Muscle of arm (tissue), 12 donors: ENCODE data around the gene IRF2. TPM values are rescaled to one million over a fixed set of nuclear protein-coding genes. Genes with fewer than 3 reads are reported as not detected.

Experiments used
- DNase-seq: peaks from one replicate; pipeline ENCODE4 v3.0.0-alpha.2; 2013
- polyA plus RNA-seq, 12 donors: library from polyadenylated mRNA; unstranded; fragments of 120-200 nt; gene quantifications; one replicate each; pipeline ENCODE4 v1.2.1, GENCODE V29; 2013; ENCODE audit not compliant: insufficient read length in 12 of 12

IRF2 gene
- polyA plus RNA-seq, 12 donors, result 10.7 to 28.8 (median 18.2) TPM; not detected in 1

DNA sequence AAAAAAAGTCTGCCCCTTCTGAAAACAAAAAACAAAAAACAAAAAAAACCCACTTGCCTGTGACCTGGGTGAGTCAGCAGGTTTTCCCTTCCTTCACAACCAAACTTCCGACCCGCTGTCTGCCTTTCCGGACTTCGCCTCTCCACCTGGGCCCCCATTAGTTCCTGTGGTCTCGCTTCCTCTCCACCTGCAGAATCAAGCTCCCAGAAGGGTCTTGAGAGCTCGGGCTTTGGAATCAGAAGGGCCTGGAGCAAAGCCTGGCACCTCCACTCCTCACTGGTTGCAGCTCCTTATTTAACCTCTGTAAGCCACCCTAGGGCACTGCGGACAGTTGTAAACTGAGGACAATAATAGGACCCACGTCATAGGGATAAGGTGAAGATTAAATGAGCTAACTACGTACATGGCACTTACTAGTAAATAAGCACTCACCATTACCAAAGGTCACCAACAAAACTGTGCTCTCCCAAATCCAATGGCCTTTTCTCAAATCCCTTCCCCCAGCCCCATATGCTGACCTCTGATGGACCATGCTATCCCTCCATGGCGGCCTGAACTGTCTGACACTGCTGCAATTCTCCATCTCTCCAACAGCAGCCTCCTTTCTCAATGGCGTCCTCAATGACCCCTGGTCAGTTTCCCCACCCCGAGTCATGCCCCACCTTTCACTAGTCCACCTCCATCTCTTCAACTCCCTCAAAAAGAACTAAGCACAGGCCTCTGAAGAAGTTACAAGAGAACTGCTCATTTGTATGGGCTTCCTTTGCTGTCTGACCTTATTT, 64.2 kb downstream of the IRF2 start:
- DNase-seq, result no peak

- no peak for DNase-seq
Observed at GRCh38 chr4:184409502-184409901, 64.8 kb downstream of the IRF2 start.

GRCh38 chr4:184408684-184409081, 65.7 kb downstream of the IRF2 start:
- no peak for DNase-seq

DNA sequence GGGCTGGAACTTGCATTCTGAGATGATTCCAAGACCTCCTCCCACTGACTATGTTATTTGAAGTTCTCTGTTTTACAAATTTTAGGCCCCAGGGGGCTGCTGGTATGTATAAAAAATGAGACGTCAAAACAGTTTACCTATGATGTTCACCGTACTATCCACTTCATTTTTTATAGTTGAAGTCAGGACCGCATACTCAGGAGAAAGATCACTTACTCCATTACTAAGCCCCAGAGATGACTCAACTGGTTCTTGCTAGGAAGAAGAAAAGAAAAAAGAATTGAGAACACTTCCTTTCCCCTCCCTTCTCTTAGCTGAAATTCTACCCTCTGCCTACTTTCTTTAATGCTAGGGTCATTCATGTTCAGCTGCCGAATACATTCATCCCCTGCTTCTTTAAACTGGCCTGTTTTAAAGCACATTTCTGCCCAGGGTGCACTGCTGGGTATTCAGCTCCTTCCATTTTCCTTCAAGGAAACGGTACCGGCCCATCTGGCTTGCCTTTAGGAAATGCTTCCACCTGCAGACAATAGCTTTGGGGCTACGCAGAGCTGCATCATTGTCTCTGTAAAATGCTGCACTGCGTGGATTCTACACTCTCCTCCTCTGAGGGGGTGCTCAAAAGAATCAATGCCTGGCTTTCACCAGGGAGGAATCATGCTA, 66.2 kb downstream of the IRF2 start:
- DNase-seq, result peak; percentile 25

GRCh38 chr4:184406958-184407391, 67.4 kb downstream of the IRF2 start:
- DNase-seq, result peak; percentile 62

GRCh38 chr4:184404047-184404446, 70.3 kb downstream of the IRF2 start:
- DNase-seq, result no peak

- no peak for DNase-seq
Observed at GRCh38 chr4:184403384-184403781, 71.0 kb downstream of the IRF2 start.

DNA sequence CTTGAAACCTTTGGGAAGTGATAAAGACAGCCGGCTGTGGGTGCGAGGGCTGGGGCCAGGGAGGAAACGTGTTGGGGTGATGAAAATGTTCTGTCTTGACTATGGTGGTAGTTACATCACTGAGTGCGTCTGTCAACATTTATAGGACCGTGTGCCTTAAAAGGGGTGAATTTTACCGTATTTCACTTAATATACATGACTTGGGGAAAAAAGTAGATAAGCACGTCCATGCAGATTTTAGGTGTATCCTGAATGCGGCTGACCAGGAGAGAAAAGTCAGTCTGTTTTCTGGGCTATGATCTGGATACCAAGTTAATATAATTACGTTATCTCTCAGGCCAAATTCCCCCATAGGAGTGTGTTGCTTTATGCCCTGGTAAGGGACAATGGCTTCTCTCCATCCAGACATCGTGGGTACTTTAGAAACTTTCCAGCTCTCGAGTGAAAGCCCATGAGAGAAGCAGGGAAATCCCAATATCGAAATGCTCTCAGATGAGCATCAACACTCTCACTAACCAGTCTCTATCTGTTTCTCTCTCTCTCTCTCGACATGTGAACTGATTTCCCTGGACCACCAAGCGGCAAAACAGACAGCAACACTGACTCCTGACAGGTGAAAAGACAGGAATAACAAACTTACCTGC, 71.5 kb downstream of the IRF2 start:
- no peak for DNase-seq

DNA sequence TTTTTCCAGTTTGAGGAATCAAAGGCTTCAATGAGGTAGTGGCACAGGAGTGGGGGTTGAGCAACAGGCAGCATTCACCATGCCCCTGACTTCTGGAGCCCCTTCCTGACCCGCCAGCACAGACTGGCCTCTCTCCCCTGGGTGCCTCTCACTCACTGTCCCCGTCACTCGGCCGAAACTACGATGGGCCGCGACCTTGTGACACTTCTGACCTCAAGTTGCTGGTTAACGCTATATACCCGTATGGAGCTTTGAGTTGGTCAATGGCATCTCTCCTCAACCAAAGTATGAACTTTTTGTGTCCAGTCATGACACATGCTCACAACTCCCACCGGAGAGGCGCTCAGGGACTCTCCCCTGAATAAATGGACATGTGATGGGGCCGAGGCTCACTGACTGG, 72.1 kb downstream of the IRF2 start:
- no peak for DNase-seq

DNA sequence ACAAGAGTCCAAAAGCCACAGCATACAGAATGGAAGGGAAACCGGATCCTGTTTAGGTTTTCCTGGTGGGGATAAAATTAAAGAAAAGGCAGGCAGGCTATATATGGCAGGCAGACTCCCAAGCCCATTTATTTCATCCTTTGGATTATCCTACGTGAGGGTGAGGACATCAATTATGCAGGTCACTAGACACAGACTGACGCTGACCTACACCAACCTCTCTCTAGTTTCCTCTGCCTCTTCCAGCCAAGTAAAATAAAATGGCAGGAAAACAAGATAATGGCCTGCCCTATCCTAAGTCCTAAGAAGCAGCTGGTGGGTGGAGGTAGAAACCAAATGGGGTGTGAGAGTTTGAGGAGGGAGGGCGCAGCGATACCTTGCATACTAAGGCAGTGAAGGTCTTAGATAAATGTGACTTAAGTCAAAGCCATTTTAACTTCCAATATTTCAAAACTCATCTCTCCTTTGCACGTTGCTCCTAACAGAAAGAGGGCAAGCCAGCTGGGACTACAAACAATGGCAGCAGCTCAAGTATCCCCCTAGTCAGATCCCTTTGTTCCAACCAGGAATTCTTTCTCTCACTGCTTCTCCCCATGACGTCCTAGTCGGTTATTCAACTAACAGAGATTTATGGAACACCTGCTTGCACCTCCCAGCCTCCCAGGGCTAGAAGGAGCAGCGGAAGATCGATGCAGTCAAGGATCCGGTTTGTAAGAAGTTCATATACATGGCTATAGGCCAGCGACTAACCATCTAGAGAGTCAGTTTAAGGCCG, 72.8 kb downstream of the IRF2 start:
- no peak for DNase-seq

GRCh38 chr4:184400891-184401290, 73.5 kb downstream of the IRF2 start:
- DNase-seq, result no peak

GRCh38 chr4:184400375-184400870, 73.9 kb downstream of the IRF2 start:
- DNase-seq, result peak; percentile 47

- DNase-seq, result peak; percentile 26
Observed at GRCh38 chr4:184399512-184399908, 74.8 kb downstream of the IRF2 start.

DNA sequence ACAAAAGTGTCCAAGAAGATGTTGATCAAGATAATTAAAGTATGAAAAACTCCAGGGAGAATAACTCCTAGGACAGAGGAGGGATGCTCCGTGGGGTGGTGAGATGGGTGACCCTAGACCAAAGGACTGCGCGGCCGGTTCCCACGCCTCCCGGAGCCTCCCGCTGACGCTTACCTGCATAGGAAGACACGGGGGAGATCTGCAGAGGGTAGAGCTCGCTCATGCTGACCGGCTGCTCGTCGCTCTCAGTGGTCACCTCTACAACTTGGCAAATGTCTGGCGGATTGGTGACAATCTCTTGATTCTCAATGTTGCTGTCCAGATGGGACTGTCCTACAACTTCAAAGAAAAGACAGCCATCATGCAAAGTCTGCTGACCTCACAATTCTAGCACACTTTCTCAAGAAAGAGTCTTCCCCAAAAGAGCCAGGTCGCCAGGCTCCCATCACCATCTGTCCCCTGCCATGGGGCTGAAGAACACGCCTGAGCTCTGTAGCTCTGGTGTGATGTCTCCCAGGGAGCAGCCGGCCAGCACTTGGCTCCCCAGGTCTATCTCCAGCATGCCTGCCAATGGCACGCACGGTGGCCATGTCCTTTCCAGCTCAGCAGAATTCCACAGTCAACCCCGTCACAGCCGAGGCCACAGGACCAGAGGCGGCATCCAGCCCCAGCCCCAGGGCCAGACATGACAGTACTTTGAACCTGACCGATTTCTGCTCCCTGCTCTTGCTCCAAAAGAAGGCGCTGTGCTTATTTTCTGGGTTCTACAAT, 75.4 kb downstream of the IRF2 start:
- no peak for DNase-seq

DNA sequence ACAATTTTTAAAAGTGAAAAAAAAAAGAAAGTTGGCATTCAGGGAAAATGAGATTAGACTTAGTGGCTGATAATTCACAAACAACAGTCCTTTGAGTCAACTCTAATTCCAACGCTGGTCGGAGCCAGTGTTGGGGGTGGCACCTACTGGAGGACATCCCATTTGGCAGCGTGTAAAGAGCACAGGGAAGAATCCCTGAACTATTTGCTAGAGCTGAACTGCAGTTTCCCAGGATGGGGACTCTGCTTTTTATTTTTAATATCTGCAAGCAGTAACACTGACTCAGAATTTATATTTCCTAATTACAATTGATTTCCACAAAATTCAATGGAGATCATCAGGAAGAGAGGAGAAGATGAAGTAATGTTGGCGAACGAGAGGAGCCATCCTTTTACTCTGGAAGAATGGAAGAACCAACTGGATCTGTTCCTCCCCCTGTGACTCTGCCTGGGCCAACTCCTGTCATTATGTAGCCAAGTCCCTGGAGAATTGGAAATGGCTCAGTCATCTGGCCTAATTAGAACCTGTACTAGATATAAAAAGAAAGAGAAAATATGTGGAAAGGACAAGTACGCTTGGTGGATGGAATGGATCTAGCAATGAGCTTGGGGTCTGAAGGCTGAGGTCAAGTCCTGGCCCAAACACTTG, 76.7 kb downstream of the IRF2 start:
- DNase-seq, result no peak

DNA sequence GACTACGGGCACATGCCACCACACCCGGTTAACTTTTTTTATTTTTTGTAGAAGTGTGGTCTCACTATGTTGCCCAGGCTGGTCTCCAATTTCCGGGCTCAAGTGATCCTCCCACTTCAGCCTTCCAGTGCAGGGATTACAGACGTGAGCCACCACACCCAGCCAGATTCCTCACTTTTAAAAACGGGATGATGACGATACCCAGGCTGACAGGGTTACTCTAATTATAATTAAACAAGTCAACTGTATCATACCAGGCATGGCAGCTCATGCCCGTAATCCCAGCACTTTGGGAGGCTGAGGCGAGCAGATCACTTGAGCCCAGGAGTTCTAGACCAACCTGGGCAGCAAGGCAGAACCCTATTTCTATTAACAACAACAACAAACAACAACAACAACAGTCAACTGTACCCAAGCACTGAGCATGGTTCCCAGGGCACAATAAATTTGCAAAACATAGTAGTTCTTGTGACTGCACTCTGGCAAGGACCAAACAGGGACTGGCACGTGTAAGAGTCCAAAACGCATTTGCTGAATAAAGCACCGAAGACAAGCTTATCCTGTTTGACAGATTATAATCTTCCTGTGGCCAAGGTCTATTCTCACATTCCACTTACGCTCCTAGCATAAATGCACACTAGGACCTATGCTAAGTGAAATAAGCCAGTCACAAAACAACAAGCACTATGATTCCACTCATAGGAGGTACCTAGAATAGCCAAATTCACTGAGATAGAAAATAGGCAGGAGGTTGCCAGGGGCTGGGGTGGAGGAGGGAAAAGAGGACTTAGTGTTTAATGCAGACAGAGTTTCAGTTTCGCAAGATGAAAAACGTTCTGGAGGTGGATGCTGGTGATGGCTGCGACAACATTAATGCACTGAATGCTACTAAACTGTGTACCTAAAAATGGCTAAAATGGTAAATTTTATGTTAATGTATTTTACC, 77.5 kb downstream of the IRF2 start:
- no peak for DNase-seq

- DNase-seq, result no peak
Observed at GRCh38 chr4:184395971-184396391, 78.4 kb downstream of the IRF2 start.

- no peak for DNase-seq
Observed at GRCh38 chr4:184395451-184395917, 78.9 kb downstream of the IRF2 start.
